GM19240 (cell line): ENCODE results near the gene ZNF766.
A peak's percentile ranks its signal among the peaks of the same experiment; 100 is the strongest.
"Not testable (repeated sequence)": the region's sequence is repeated elsewhere in the genome, so short reads cannot be mapped to it uniquely, and the experiment has no call there.

Experiments used
- DNase-seq: peaks from one replicate; pipeline ENCODE4 v3.0.0; 2011; ENCODE audit warnings: low spot score; ENCODE audit not compliant: insufficient read length

Gene ZNF766

GRCh38 chr19:52275988-52276387 lies 6.6 kb downstream of the ZNF766 start:
- no peak for DNase-seq

GRCh38 chr19:52277471-52277870 lies 8.1 kb downstream of the ZNF766 start:
- no peak for DNase-seq

DNA sequence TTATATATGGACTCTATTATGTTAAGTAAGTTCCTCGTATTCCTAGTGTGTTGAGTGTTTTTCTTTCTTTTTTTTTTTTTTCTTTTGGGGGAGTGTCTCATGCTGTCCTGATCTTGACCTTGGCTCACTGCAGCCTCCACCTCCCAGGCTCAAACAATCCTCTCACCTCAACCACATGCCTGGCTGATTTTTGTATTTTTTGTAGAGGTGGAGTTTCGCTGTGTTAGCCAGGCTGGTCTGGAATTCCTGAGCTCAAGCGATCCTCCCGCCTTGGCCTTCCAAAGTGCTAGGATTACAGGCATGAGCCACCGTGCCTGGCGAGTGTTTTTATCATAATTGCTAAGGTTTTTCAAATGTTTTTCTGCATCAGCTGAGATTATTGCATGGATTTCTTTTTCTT lies 16.9 kb downstream of the ZNF766 start:
- DNase-seq: no peak

DNA sequence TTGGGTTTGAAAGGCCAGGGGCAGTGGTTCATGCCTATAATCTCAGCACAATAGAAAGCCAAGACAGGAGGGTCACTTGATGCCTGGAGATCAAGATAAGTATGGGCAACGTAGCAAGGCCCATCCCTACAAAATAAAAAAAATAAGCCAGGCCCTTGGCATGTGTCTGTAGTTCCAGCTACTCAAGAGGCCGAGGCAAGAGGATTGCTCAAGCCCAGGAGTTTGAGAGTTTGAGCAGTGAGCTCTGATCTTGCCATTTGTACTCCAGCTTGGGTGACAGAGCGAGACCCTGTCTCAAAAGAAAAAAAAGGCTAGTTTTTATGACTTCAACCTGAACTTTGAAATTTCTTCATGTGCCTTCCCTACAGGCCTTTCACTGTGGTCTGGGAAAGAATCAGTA lies 22.4 kb downstream of the ZNF766 start:
- no peak for DNase-seq

DNA sequence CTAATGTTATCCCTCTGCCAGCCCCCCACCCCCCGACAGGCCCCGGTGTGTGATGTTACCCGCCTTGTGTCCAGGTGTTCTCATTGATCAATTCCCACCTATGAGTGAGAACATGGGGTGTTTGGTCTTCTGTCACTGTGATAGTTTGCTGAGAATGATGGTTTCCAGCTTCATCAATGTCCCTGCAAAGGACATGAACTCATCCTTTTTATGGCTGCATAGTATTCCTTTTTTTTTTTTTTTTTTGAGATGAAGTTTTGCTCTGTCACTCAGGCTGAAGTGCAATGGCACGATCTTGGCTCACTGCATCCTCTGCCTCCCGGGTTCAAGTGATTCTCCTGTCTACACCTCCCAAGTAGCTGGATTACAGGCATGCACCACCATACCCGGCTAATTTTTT lies 23.6 kb downstream of the ZNF766 start:
- DNase-seq: not testable (repeated sequence)

DNA sequence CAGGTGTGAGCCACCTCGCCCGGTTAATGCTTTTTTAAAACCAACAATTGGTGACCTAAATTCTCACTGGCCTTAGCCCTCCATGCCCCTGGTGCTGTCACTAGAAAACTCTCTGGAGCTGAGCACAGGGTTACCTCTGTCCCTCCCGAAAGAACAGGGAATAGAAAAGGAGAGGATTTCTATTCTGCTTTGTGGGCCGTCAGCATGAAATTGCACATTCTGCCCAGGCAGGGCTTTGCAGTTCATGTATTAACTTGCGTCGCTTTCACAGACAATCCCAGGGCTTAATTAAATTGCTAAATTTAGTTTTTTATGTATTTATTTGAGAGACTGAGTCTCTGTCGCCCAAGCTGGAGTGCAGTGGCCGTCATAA lies 27.0 kb downstream of the ZNF766 start:
- no peak for DNase-seq

- DNase-seq: peak; percentile 26
Measured at GRCh38 chr19:52296773-52297600, 27.6 kb downstream of the ZNF766 start, which contains the start of gene ZNF480. ZNF480 (plus strand) TSS chr19:52297169; CDS start chr19:52300413, 3,244 bp downstream.

- no peak for DNase-seq
Measured at GRCh38 chr19:52297601-52298364, 28.4 kb downstream of the ZNF766 start.

- DNase-seq: no peak
Measured at GRCh38 chr19:52307275-52307674, 37.9 kb downstream of the ZNF766 start.

GRCh38 chr19:52322429-52322828 lies 53.0 kb downstream of the ZNF766 start:
- no peak for DNase-seq

DNA sequence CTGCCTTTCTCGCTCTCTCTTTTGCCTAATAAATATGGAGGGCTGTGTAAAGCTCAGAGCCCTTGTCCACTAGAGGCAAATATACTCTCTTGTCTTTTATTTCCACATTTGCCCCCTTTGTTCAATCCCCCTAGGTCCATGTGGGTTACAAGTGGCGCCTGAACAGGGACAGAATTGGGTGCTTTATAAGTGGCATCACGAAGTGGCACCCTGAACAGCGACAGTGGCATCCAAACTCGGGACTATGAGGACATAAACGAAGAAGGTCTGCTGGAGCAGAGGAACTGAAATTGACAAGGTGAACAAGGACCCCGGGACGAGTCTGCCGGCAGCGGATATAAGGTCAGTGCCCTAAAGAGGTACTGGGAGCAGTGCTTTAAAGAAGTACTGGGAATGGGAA lies 62.4 kb downstream of the ZNF766 start:
- no peak for DNase-seq

DNA sequence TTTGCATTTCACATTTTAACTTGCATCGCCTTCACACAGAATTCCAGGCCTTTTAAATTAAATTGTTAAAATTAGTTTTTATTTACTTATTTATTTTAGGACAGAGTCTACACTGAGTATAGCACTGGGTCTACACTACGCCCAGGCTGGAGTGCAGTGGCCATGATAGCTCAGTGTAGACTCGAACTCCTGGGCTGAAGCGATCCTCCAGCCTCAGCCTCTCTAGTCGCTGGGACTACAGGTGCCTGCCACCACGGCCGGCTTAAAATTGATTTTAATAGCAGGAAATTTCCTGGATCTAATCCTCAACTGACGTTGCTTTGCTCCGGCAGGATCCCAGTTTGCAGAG lies 66.4 kb downstream of the ZNF766 start:
- no peak for DNase-seq

- DNase-seq: peak; percentile 27
Measured at GRCh38 chr19:52336117-52336790, 66.9 kb downstream of the ZNF766 start, which contains the start of gene ZNF610. ZNF610 (plus strand) TSS chr19:52336243; CDS start chr19:52349173, 12,930 bp downstream.

- DNase-seq: no peak
Measured at GRCh38 chr19:52336791-52337381, 67.5 kb downstream of the ZNF766 start.

- not testable (repeated sequence) for DNase-seq
Measured at GRCh38 chr19:52339022-52339421, 69.6 kb downstream of the ZNF766 start.

- no peak for DNase-seq
Measured at GRCh38 chr19:52343548-52343947, 74.2 kb downstream of the ZNF766 start.

- no peak for DNase-seq
Measured at GRCh38 chr19:52345162-52345561, 75.8 kb downstream of the ZNF766 start.
